ENCODE measurements around the gene SLC12A8.
"Not testable (repeated sequence)": the region's sequence is repeated elsewhere in the genome, so short reads cannot be mapped to it uniquely, and the experiment has no call there.

The SLC12A8 gene

DNA sequence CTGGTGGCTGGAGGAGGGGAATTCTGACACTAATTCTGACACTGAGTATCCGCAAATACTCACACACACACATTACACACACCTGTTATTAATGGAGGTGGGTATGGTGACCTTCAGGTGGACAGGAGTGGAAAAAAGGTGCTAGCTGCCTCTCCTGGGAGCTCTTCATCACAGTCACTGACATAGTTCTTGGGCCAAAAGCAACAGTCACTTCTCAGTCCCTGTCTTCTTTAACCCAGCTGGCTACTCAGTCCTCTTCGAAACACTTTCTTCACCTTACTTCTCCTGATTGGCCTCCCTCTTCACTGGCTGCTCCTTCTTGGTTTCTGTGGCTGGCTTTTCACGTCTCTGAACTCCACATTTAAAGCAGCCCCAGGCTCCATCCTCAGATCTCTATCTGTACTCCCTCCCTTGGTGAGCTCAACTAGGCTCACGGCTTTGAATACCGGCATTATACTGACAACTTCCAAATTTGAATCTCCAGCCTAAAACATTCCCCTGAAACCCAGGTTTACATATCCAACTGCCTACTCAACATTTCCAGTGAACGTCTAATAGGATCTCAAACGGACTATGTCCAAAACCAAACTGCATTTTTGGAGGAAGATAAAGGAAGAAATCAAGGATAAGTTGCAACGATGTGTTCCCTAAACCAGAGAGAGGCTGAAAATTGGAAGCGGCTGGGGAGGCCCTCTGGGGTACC is 103.6 kb downstream of the SLC12A8 start:
- no peak for DNase-seq

- no peak for DNase-seq
Measured at GRCh38 chr3:125107861-125108567, 104.5 kb downstream of the SLC12A8 start.

GRCh38 chr3:125107363-125107762 is 105.2 kb downstream of the SLC12A8 start:
- DNase-seq, result no peak

GRCh38 chr3:125105116-125105515 is 107.4 kb downstream of the SLC12A8 start:
- no peak for DNase-seq

DNA sequence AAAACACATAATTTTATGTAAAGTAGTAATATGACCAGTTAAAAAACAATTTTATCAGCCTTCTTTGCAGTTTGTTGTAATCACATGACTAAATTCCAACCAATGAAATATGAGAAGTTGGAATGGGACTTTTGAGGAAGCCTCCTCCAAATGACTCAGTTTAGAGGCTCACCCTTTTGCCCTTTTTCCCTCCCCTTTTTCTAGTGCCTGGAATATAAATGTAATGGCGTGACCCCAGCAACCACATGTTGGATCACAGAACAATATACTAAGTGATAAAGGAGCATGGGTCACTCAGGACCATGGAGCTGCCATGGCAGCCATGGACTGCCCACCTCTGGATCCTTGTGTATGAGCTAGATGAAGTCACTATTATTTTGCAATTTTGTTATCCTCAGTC is 107.9 kb downstream of the SLC12A8 start:
- DNase-seq, result no peak

DNA sequence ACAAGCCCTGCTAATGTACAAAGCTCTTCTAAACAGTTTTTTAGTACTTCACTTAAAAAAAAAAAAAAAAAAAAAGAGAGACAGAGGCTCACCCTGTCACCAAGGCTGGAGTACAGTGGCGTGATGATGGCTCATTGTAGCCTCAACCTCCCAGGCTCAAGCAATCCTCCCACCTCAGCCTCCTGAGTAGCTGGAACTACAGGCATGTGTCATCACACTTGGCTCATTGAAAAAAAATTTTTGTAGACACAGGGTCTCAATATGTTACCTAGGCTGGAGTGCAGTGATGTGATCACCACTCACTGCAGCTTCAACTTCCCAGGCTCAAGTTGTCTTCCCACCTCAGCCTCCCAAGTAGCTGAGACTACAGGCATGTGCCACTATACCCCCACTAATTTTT is 109.1 kb downstream of the SLC12A8 start:
- no peak for DNase-seq

GRCh38 chr3:125102470-125102869 is 110.1 kb downstream of the SLC12A8 start:
- no peak for DNase-seq

- no peak for DNase-seq
Measured at GRCh38 chr3:125098611-125099291, 113.8 kb downstream of the SLC12A8 start.

DNA sequence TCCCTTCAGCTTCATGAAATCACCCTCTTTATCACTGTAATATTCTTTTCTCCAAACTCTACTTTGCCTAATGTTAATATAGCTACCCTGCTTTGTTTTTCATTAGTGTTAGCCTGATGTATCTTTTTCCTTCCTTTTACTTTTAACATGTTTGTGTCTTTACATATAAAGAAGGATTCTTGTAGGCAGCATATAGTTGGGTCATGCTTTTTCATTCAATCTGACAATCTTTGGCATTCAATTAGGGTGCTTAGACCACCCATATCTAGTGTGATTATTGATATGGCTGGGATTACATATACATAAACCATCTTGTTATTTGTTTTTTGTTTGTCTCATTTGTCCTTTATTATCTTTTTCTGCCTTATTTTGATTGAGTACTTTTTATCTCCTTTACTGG is 121.9 kb downstream of the SLC12A8 start:
- no peak for DNase-seq

- no peak for DNase-seq
Measured at GRCh38 chr3:125087768-125088391, 124.7 kb downstream of the SLC12A8 start.

- no peak for DNase-seq
Measured at GRCh38 chr3:125085166-125085565, 127.4 kb downstream of the SLC12A8 start.

DNA sequence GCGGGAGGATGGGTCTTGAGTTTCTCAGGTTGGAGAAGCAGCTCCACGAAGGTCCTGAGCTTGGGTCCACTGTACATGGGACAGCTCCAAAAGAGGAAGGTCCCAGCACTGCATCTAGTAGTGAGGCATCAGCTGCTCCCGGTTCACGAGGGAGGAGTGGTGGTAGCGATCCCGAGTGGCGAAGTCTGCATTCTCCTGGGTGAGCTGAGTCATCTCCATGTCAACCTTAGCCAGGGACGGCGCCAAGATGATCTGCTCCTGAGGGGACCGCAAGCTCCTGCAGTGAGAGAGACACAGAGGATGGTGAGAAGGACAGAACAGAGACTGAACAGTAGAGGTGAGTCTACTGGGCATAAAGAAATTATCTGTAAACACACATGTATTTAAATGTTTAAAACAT is 128.8 kb downstream of the SLC12A8 start:
- DNase-seq, result no peak

DNA sequence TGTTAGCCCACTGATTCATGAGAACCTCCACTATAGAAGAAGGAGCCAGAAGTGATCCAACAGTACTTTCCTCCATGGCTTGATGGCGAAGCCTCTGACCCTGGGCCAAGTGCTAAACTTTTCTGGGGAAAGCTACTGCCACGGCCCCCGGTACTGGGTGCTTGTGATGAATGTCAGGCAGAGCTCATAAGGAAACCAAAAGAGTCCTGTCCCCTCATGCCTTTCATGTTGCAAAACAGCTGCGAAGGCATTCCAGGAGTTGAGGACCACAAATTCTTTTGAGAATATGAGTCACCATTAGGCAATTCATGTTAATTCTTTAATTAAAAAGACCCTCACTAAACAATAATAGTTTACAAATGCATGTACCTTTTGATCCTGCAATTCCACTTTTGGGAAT is 130.2 kb downstream of the SLC12A8 start:
- DNase-seq, result not testable (repeated sequence)

GRCh38 chr3:125080077-125080476 is 132.5 kb downstream of the SLC12A8 start:
- no peak for DNase-seq

DNA sequence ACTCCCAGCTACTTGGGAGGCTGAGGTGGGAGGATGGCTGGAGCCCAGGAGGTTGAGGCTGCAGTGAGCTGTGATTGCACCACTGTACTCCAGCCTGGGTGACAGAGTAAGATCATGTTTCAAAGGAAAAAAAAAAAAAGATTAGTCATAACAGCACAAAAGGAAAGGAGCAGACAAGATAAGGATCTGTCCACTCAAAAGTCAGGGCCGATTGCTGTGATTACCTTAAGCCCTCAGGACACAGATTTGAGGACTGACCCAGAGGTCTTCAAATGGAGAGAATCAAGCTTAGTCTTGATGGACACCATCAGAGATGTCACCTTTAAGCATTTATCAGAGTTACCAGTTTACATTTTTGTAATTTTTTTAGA is 132.9 kb downstream of the SLC12A8 start:
- DNase-seq, result no peak

DNA sequence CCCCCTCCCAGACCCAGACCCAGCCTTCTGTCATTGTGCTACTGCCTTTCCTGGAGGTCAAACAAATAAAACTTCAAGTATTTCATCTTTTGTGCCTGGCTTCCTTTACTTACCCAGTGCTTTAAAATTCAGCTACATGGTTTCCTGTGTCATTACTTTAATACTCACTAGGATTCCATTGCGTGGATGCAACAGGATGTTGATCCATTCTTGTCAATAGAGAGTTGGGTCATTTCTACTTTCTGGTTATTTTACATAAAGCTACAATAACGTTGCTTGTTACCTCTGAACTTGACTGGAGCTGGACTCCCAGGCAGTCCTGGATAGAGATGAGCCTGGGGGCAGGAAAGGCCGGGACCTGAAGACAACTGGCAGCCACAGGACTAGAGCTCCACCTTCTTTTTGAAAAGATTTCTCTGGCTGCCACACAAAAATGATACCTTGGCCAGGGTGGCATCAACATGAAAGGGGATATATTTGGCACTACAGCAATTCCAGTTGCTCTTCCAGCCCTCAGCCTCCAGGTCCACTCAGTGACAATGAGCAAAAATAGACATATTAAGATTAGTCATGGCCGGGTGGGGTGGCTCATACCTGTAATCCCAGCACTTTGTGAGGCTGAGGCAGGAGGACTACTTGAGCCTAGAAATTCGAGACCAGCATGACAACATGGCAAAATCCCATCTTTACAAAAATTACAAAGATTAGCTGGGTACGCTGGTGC is 133.4 kb downstream of the SLC12A8 start:
- no peak for DNase-seq

- no peak for DNase-seq
Measured at GRCh38 chr3:125077864-125078263, 134.7 kb downstream of the SLC12A8 start.

GRCh38 chr3:125076464-125076863 is 136.1 kb downstream of the SLC12A8 start:
- no peak for DNase-seq

GRCh38 chr3:125075738-125076137 is 136.8 kb downstream of the SLC12A8 start:
- no peak for DNase-seq

DNA sequence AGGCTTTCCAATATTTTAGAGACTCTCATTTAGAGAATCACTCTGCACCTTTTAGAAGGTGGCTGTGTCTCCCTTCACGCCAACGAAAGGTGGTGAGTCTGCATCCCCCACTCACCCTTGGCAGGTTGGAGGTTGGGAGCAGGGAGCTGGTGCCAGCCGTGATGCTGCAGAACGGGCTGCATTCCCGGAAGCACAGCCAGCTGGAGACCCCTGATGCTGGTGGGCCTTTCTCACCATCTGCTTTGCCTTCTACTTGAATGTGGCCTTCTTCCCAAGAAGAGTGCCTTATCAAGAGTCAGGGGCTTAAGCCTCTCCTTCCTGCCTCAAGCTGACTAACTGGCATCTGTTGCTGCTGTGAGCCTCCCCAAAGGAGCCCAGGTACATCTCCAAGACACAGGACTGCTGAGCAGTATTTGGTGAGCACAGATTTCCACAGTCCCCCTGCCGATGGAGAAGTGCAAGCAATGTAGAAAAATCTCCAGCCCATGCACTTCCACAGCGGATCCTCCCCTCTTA is 139.1 kb downstream of the SLC12A8 start:
- DNase-seq, result no peak

DNA sequence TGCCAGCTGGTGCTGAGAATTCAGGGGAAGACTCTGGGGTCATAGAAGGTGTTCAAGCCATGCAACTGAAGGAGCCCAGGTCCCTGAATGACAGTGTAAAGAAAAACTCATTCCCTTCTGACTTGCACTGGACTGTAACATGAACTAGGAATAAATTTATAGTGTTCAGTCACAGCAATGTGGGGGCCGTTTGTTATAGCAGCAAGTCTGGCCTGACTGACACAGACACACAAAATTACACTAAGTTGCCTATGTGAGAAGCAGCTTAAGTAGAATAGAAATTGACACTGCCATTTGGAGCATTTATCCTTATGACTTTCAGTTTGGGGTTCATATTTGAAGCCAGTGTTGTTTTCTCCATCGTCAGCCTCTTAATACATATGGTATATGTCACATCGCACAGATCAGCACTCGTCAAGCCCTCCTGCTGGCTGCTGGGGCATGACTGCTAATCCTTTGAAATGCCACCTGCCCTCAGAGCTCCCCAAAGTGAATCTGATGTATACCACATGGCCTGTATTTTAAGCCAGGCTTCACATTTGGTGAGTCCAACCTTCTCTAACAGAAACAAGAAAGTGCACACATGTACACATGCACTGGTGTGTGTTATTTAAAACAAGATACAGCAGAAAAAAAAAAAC is 139.7 kb downstream of the SLC12A8 start:
- DNase-seq, result no peak

- DNase-seq, result no peak
Measured at GRCh38 chr3:125072301-125072700, 140.2 kb downstream of the SLC12A8 start.
